CD4-positive, alpha-beta T cell treated with Interferon alpha-2 for 1 hour (primary cell): Measurements from ENCODE around the gene CACNA1C.
"Not testable (repeated sequence)": the region's sequence is repeated elsewhere in the genome, so short reads cannot be mapped to it uniquely, and the experiment has no call there.

ENCODE experiments used
- DNase-seq, 2 donors: peaks; one replicate each; pipeline ENCODE4 v3.0.0-alpha.2; 2020 to 2022

CACNA1C gene

GRCh38 chr12:2684026-2684325 is 631.2 kb downstream of the CACNA1C start:
- not testable (repeated sequence) for DNase-seq

GRCh38 chr12:2685620-2686279 is 633.0 kb downstream of the CACNA1C start:
- not testable (repeated sequence) for DNase-seq

- no peak for DNase-seq
Observed at GRCh38 chr12:2686280-2686646, 633.5 kb downstream of the CACNA1C start.

- DNase-seq: no peak
Observed at GRCh38 chr12:2687058-2687457, 634.3 kb downstream of the CACNA1C start.

GRCh38 chr12:2687726-2688125 is 634.9 kb downstream of the CACNA1C start:
- DNase-seq: no peak

- no peak for DNase-seq
Observed at GRCh38 chr12:2688381-2688931, 635.7 kb downstream of the CACNA1C start.

- DNase-seq: no peak
Observed at GRCh38 chr12:2689393-2689792, 636.6 kb downstream of the CACNA1C start.

- no peak for DNase-seq
Observed at GRCh38 chr12:2689879-2690278, 637.1 kb downstream of the CACNA1C start.

- DNase-seq: no peak
Observed at GRCh38 chr12:2690348-2691005, 637.7 kb downstream of the CACNA1C start.

- peak; percentile 63 to 76 for DNase-seq
Observed at GRCh38 chr12:2691006-2691344, 638.2 kb downstream of the CACNA1C start.

- peak; percentile 19 to 69 for DNase-seq
Observed at GRCh38 chr12:2691345-2692071, 638.7 kb downstream of the CACNA1C start.

GRCh38 chr12:2692080-2692479 is 639.3 kb downstream of the CACNA1C start:
- peak in 1 of 2 donors; percentile 41 for DNase-seq

- peak in 1 of 2 donors; percentile 14 for DNase-seq
Observed at GRCh38 chr12:2693244-2693860, 640.6 kb downstream of the CACNA1C start.

- no peak for DNase-seq
Observed at GRCh38 chr12:2693980-2694610, 641.3 kb downstream of the CACNA1C start.

- DNase-seq: no peak
Observed at GRCh38 chr12:2696136-2696535, 643.3 kb downstream of the CACNA1C start.

- DNase-seq: no peak
Observed at GRCh38 chr12:2697057-2697800, 644.4 kb downstream of the CACNA1C start.

- no peak for DNase-seq
Observed at GRCh38 chr12:2698566-2698965, 645.8 kb downstream of the CACNA1C start.

- DNase-seq: no peak
Observed at GRCh38 chr12:2710701-2711100, 657.9 kb downstream of the CACNA1C start.

- no peak for DNase-seq
Observed at GRCh38 chr12:2719392-2719791, 666.6 kb downstream of the CACNA1C start.

- DNase-seq: no peak
Observed at GRCh38 chr12:2722806-2723205, 670.0 kb downstream of the CACNA1C start.

GRCh38 chr12:2732290-2732689 is 679.5 kb downstream of the CACNA1C start:
- no peak for DNase-seq
